ENCODE measurements around the gene P4HA1.

- TF ChIP-seq CTCF (IDR thresholded peaks at IDR 0.05 in 8 of 11, conservative IDR thresholded peaks at IDR 0.05 in 3 of 11) (no peak), POLR2A (IDR thresholded peaks at IDR 0.05) (no peak)
Measured at GRCh38 chr10:73043319-73043718, 53.3 kb downstream of the P4HA1 start.

Data from spleen (tissue), 7 donors.